ENCODE results near the gene FOSL2. TPM values are rescaled to one million over a fixed set of nuclear protein-coding genes. Genes with fewer than 3 reads are reported as not detected.

FOSL2 gene
- total and polyA plus RNA-seq, 2 donors (not counting 1 experiment from before 2014, with no cell fraction given) = 2.5 to 37.7 TPM

DNA sequence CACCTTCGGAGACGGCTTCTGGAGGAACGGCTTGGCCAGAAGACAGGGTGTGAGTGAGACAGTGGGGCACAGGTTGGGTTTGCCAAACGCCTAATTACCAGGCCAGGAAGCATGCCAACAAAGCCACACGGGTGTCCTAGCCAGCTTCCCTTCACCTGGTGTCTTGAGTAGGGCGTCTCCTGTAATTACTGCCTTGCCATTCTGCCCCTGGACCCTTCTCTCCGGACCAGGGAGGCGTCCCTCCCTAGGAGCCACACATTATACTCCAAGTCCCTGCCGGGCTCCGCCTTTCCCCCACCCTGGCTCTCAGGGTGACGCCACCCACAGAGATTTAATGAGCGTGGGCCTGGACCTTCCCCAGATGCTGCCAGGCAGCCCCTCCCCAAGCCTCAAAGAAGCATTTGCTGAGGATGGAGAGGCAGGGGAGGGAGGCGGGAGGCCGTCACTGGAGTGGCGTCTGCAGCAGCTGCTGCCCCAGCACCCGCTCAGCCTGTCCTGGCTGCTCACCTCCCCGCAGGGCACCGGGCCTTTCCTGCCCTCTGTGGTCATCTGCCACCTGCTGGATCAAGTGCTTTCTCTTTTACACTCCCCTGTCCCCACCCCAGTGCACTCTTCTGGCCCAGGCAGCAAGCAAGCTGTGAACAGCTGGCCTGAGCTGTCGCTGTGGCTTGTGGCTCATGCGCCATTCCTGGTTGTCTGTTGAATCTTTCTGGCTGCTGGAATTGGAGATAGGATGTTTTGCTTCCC lies 20.7 kb downstream of the FOSL2 start:
- H3K9me3 Mint-ChIP-seq (ENCODE audit: insufficient read depth) = no peaks in the 10 kb centered on the region
- ATAC-seq (ENCODE audit: low read depth) (no peak), DNase-seq (no peak)
- ChIA-PET CTCF (interaction anchor here (1.2 to 1.3 kb wide), 2 partner anchors 713 to 730 kb away, joined by 3 read pairs; no protein-coding TSS in a partner anchor), POLR2A (no interaction called here)
- H3K4me1 Mint-ChIP-seq = peaks cover 17% of the 10 kb centered on the region
- 91% methylated on average over 16 of the region's 20 CpGs for WGBS (ENCODE audit: insufficient coverage)
- no peak overlapping the region for H3K4me2 ChIP-seq (replicated peaks; ENCODE audit: low read depth, low read length, poor library complexity, severe bottlenecking)
- intact Hi-C loops (cut with micrococcal nuclease) = loop anchor here (5.0 kb wide), 1 partner anchor 711 kb away; no protein-coding TSS in a partner anchor
- H3K36me3 ChIP-seq (replicated peaks in 1 of 2; ENCODE audit: control extremely low read depth in 1 of 2, control insufficient read depth in 1 of 2, extremely low read depth in 1 of 2, insufficient read depth in 2 of 2, low read length in 1 of 2) = no peaks in the 10 kb centered on the region
- H3K4me1 ChIP-seq (ENCODE audit: control insufficient read depth in 2 of 2, insufficient read depth in 2 of 2, low read length in 2 of 2) = peaks cover 0 to 8% of the 10 kb centered on the region in 2 donors
- no peak overlapping the region for H3K9ac ChIP-seq (ENCODE audit: low read length)
- no peaks in the 10 kb centered on the region for H3K79me2 ChIP-seq (ENCODE audit: control insufficient read depth, insufficient read depth, low read length)
- no peaks in the 10 kb centered on the region for H3K27me3 Mint-ChIP-seq
- no peak overlapping the region for H3K4me3 Mint-ChIP-seq
- no peak overlapping the region for H3K4me3 ChIP-seq (ENCODE audit: control extremely low read depth in 1 of 5, extremely low read depth in 1 of 5, insufficient read depth in 1 of 5, low read depth in 2 of 5, low read length in 4 of 5)
- no peak overlapping the region for H3K27ac Mint-ChIP-seq
- no peak overlapping the region for H2AFZ ChIP-seq (ENCODE audit: insufficient read depth, low read depth, low read length, poor library complexity, severe bottlenecking)
- no peaks in the 10 kb centered on the region for H4K20me1 ChIP-seq (ENCODE audit: control insufficient read depth, insufficient read depth, low read length, poor library complexity, severe bottlenecking)
- no peaks in the 10 kb centered on the region for H3K27me3 ChIP-seq (replicated peaks in 1 of 4; ENCODE audit: control extremely low read depth in 1 of 4, control insufficient read depth in 3 of 4, insufficient read depth in 4 of 4, low read length in 3 of 4)
- H3K27ac ChIP-seq (ENCODE audit: low read length in 2 of 2) = no peak overlapping the region
- H3K9me3 ChIP-seq (ENCODE audit: control extremely low read depth in 1 of 3, control insufficient read depth in 2 of 3, insufficient read depth in 1 of 3, low read length in 2 of 3) = no peaks in the 10 kb centered on the region
- TF ChIP-seq EZH2 (IDR thresholded peaks at IDR 0.05; ENCODE audit: borderline replicate concordance, insufficient read depth, low read depth, low read length, poor library complexity, severe bottlenecking) = no peak
- TF ChIP-seq, protein P1, sequence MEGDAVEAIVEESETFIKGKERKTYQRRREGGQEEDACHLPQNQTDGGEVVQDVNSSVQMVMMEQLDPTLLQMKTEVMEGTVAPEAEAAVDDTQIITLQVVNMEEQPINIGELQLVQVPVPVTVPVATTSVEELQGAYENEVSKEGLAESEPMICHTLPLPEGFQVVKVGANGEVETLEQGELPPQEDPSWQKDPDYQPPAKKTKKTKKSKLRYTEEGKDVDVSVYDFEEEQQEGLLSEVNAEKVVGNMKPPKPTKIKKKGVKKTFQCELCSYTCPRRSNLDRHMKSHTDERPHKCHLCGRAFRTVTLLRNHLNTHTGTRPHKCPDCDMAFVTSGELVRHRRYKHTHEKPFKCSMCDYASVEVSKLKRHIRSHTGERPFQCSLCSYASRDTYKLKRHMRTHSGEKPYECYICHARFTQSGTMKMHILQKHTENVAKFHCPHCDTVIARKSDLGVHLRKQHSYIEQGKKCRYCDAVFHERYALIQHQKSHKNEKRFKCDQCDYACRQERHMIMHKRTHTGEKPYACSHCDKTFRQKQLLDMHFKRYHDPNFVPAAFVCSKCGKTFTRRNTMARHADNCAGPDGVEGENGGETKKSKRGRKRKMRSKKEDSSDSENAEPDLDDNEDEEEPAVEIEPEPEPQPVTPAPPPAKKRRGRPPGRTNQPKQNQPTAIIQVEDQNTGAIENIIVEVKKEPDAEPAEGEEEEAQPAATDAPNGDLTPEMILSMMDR (IDR thresholded peaks at IDR 0.05) = no peak

DNA sequence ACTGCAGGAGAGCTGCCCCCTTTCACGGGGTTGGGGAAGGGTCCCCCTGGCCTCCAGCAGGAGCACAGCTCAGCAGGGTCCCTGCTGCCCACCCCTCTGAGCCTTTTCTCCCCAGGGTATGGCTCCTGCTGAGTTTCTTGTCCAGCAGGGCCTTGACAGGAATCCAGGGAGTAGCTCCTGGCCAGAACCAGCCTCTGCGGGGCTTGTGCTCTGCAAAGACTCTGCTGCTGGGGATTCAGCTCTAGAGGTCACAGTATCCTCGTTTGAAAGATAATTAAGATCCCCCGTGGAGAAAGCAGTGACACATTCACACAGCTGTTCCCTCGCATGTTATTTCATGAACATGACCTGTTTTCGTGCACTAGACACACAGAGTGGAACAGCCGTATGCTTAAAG lies 21.2 kb downstream of the FOSL2 start:
- peaks cover 0 to 8% of the 10 kb centered on the region in 2 donors for H3K4me1 ChIP-seq (ENCODE audit: control insufficient read depth in 2 of 2, insufficient read depth in 2 of 2, low read length in 2 of 2)
- Mint-ChIP-seq H3K4me1 (peaks cover 16% of the 10 kb centered on the region), H3K27me3 (no peaks in the 10 kb centered on the region), H3K9me3 (ENCODE audit: insufficient read depth) (no peaks in the 10 kb centered on the region), H3K27ac (no peak overlapping the region), H3K4me3 (no peak overlapping the region)
- no peaks in the 10 kb centered on the region for H3K9me3 ChIP-seq (ENCODE audit: control extremely low read depth in 1 of 3, control insufficient read depth in 2 of 3, insufficient read depth in 1 of 3, low read length in 2 of 3)
- no peak overlapping the region for H3K4me2 ChIP-seq (replicated peaks; ENCODE audit: low read depth, low read length, poor library complexity, severe bottlenecking)
- H3K36me3 ChIP-seq (replicated peaks in 1 of 2; ENCODE audit: control extremely low read depth in 1 of 2, control insufficient read depth in 1 of 2, extremely low read depth in 1 of 2, insufficient read depth in 2 of 2, low read length in 1 of 2) = no peaks in the 10 kb centered on the region
- POLR2A ChIA-PET = no interaction called here
- 85% methylated on average over 7 of the region's 7 CpGs for WGBS (ENCODE audit: insufficient coverage)
- no peaks in the 10 kb centered on the region for H3K27me3 ChIP-seq (replicated peaks in 1 of 4; ENCODE audit: control extremely low read depth in 1 of 4, control insufficient read depth in 3 of 4, insufficient read depth in 4 of 4, low read length in 3 of 4)
- no peak overlapping the region for H3K4me3 ChIP-seq (ENCODE audit: control extremely low read depth in 1 of 5, extremely low read depth in 1 of 5, insufficient read depth in 1 of 5, low read depth in 2 of 5, low read length in 4 of 5)
- no peak overlapping the region for H2AFZ ChIP-seq (ENCODE audit: insufficient read depth, low read depth, low read length, poor library complexity, severe bottlenecking)
- ATAC-seq (ENCODE audit: low read depth) (no peak), DNase-seq (no peak)
- H3K27ac ChIP-seq (ENCODE audit: low read length in 2 of 2) = no peak overlapping the region
- CTCF ChIA-PET = interaction anchor here (1.2 to 1.3 kb wide), 2 partner anchors 713 to 731 kb away, joined by 3 read pairs; no protein-coding TSS in a partner anchor
- intact Hi-C loops (cut with micrococcal nuclease) = loop anchor here (5.0 kb wide), 1 partner anchor 712 kb away; no protein-coding TSS in a partner anchor
- H3K79me2 ChIP-seq (ENCODE audit: control insufficient read depth, insufficient read depth, low read length) = no peaks in the 10 kb centered on the region
- no peak for TF ChIP-seq EZH2 (IDR thresholded peaks at IDR 0.05; ENCODE audit: borderline replicate concordance, insufficient read depth, low read depth, low read length, poor library complexity, severe bottlenecking)
- TF ChIP-seq, protein P1 (IDR thresholded peaks at IDR 0.05) = no peak
- no peaks in the 10 kb centered on the region for H4K20me1 ChIP-seq (ENCODE audit: control insufficient read depth, insufficient read depth, low read length, poor library complexity, severe bottlenecking)
- no peak overlapping the region for H3K9ac ChIP-seq (ENCODE audit: low read length)
